HEK293 (cell line): Measurements from ENCODE around the gene SULT1C3.
A peak's percentile ranks its signal among the peaks of the same experiment; 100 is the strongest.

Experiments used
- CTCF ChIA-PET: fragments of 350-600 bp; formaldehyde crosslinking; extraction: SDS; loops from one replicate; lab custom pipeline; 2021; ENCODE audit warnings: antibody characterized with exemption; lab: Yijun Ruan, JAX
- POLR2A ChIA-PET: fragments of 300-600 bp; formaldehyde crosslinking; extraction: SDS; loops from one replicate; lab custom pipeline; 2020; ENCODE audit warnings: antibody characterized with exemption, inconsistent platforms; lab: Yijun Ruan, JAX
- H3K27ac ChIP-seq: fragments of 200-500 bp; sonication (Bioruptor generic); 2 replicates; pipeline ENCODE4 v1.5.1; 2014; ENCODE audit warnings: low read depth, low read length, control low read depth, inconsistent platforms; ENCODE audit errors: extremely low read depth
- H3K36me3 ChIP-seq, 2 experiments: fragments of 200-500 bp in 1 of 2; sonication (Bioruptor generic) in 1 of 2; 1 replicate in 1 of 2; 2 replicates in 1 of 2; pipeline ENCODE4 v1.5.1; 2014 to 2017; ENCODE audit warnings: inconsistent platforms in 2 of 2, low read length in 2 of 2; ENCODE audit not compliant: control insufficient read depth in 2 of 2, insufficient read depth in 1 of 2
- H3K4me1 ChIP-seq: fragments of 200-500 bp; sonication (Bioruptor generic); 2 replicates; pipeline ENCODE4 v1.5.1; 2014; ENCODE audit warnings: mild to moderate bottlenecking, low read length, inconsistent platforms; ENCODE audit not compliant: control insufficient read depth, insufficient read depth
- H3K4me3 ChIP-seq: 2 replicates; pipeline ENCODE4 v1.5.1; 2011; ENCODE audit warnings: low read depth, mild to moderate bottlenecking, control low read depth, low read length, moderate library complexity
- H3K9me3 ChIP-seq: fragments of 200-500 bp; sonication (Bioruptor generic); 2 replicates; pipeline ENCODE4 v1.5.1; 2014; ENCODE audit warnings: low read depth, low read length, inconsistent platforms; ENCODE audit not compliant: control insufficient read depth, insufficient read depth
- BCL11B ChIP-seq: fragments of 450-650 bp; formaldehyde crosslinking; IDR thresholded peaks from 2 replicates; pipeline ENCODE4 v1.5.1; 2016; ENCODE audit warnings: low read depth, missing biosample characterization, missing genetic modification characterization
- ELK4 ChIP-seq: IDR thresholded peaks from 2 replicates; pipeline ENCODE4 v1.6.1; 2011; ENCODE audit warnings: mild to moderate bottlenecking, low read depth, low read length, borderline replicate concordance
- HOXD13 ChIP-seq: sonication (generic); formaldehyde crosslinking; IDR thresholded peaks from 2 replicates; pipeline ENCODE4 v1.8.0; 2022; ENCODE audit warnings: missing genetic modification reagents, borderline replicate concordance
- KLF10 ChIP-seq: fragments of 450-650 bp; IDR thresholded peaks from 2 replicates; pipeline ENCODE4 v1.5.1; 2018; ENCODE audit warnings: missing biosample characterization, mild to moderate bottlenecking, missing genetic modification characterization
- KLF7 ChIP-seq: fragments of 450-650 bp; formaldehyde crosslinking; IDR thresholded peaks from 2 replicates; pipeline ENCODE4 v1.5.1; 2016; ENCODE audit warnings: missing biosample characterization, missing genetic modification characterization, borderline replicate concordance
- SCRT2 ChIP-seq: fragments of 450-650 bp; formaldehyde crosslinking; IDR thresholded peaks from 2 replicates; pipeline ENCODE4 v1.5.1; 2016; ENCODE audit warnings: missing biosample characterization, missing genetic modification characterization
- SETDB1 ChIP-seq: IDR thresholded peaks from one replicate; pipeline ENCODE4 v1.6.1; 2017; ENCODE audit warnings: mild to moderate bottlenecking, low read length, moderate library complexity, mixed read lengths; ENCODE audit not compliant: insufficient read length
- TRIM28 ChIP-seq: IDR thresholded peaks from 2 replicates; pipeline ENCODE4 v1.6.1; 2011; ENCODE audit warnings: low read length, control low read depth, borderline replicate concordance
- YY2 ChIP-seq: fragments of 450-650 bp; formaldehyde crosslinking; IDR thresholded peaks from 2 replicates; pipeline ENCODE4 v1.5.1; 2016; ENCODE audit warnings: missing biosample characterization, missing genetic modification characterization
- ZBTB1 ChIP-seq: fragments of 450-650 bp; formaldehyde crosslinking; IDR thresholded peaks from 2 replicates; pipeline ENCODE4 v1.5.1; 2016; ENCODE audit warnings: missing biosample characterization, missing genetic modification characterization
- ZFP37 ChIP-seq: fragments of 450-650 bp; formaldehyde crosslinking; IDR thresholded peaks from 2 replicates; pipeline ENCODE4 v1.5.1; 2016; ENCODE audit warnings: missing biosample characterization, missing genetic modification characterization
- ZNF121 ChIP-seq: fragments of 450-650 bp; formaldehyde crosslinking; IDR thresholded peaks from 2 replicates; pipeline ENCODE4 v1.5.1; 2016; ENCODE audit warnings: missing biosample characterization, missing genetic modification characterization
- ZNF202 ChIP-seq: fragments of 450-650 bp; formaldehyde crosslinking; IDR thresholded peaks from 2 replicates; pipeline ENCODE4 v1.5.1; 2016; ENCODE audit warnings: missing biosample characterization, missing genetic modification characterization, borderline replicate concordance
- ZNF211 ChIP-seq: fragments of 450-650 bp; formaldehyde crosslinking; IDR thresholded peaks from 2 replicates; pipeline ENCODE4 v1.5.1; 2016; ENCODE audit warnings: low read depth, missing biosample characterization, missing genetic modification characterization
- ZNF302 ChIP-seq: fragments of 450-650 bp; formaldehyde crosslinking; IDR thresholded peaks from 2 replicates; pipeline ENCODE4 v1.5.1; 2016; ENCODE audit warnings: missing biosample characterization, missing genetic modification characterization, low read depth
- ZNF654 ChIP-seq: fragments of 450-650 bp; formaldehyde crosslinking; IDR thresholded peaks from 2 replicates; pipeline ENCODE4 v1.5.1; 2016; ENCODE audit warnings: low read depth, missing biosample characterization, missing genetic modification characterization
- ZNF704 ChIP-seq: fragments of 450-650 bp; formaldehyde crosslinking; IDR thresholded peaks from 2 replicates; pipeline ENCODE4 v1.5.1; 2016; ENCODE audit warnings: missing biosample characterization, missing genetic modification characterization
- ZNF837 ChIP-seq: fragments of 450-650 bp; formaldehyde crosslinking; IDR thresholded peaks from 2 replicates; pipeline ENCODE4 v1.5.1; 2016; ENCODE audit warnings: missing biosample characterization, missing genetic modification characterization
- TF ChIP-seq, protein P1 (sequence below): sonication (generic); formaldehyde crosslinking; IDR thresholded peaks from 2 replicates; pipeline ENCODE4 v1.8.1; 2022; ENCODE audit warnings: mild to moderate bottlenecking, moderate library complexity, missing genetic modification reagents
- TF ChIP-seq, protein P2 (sequence below): fragments of 450-650 bp; formaldehyde crosslinking; IDR thresholded peaks from 2 replicates; pipeline ENCODE4 v1.5.1; 2016; ENCODE audit warnings: missing biosample characterization, missing genetic modification characterization

The SULT1C3 gene

GRCh38 chr2:108235577-108235976 is 4.2 kb upstream of the SULT1C3 start:
- no peaks in the 10 kb centered on the region for H3K4me1 ChIP-seq
- TF ChIP-seq ZFP37 (tag by site-specific recombination) (no peak), ZNF211 (no peak), HOXD13 (CRISPR knock-in tag) (no peak), ZNF121 (no peak), ZNF202 (tag by site-specific recombination) (no peak), ELK4 (no peak), ZNF654 (no peak), YY2 (no peak)
- TF ChIP-seq, protein P1, sequence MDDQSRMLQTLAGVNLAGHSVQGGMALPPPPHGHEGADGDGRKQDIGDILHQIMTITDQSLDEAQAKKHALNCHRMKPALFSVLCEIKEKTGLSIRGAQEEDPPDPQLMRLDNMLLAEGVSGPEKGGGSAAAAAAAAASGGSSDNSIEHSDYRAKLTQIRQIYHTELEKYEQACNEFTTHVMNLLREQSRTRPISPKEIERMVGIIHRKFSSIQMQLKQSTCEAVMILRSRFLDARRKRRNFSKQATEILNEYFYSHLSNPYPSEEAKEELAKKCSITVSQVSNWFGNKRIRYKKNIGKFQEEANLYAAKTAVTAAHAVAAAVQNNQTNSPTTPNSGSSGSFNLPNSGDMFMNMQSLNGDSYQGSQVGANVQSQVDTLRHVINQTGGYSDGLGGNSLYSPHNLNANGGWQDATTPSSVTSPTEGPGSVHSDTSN (CRISPR knock-in tag), result no peak
- no peak overlapping the region for H3K27ac ChIP-seq
- no peaks in the 10 kb centered on the region; the same call in none of the 2 replicates for H3K9me3 ChIP-seq
- H3K36me3 ChIP-seq, result no peaks in the 10 kb centered on the region
- ChIA-PET CTCF (no interaction called here), POLR2A (no interaction called here)
- no peak overlapping the region for H3K4me3 ChIP-seq

- Histone ChIP-seq H3K27ac (no peak overlapping the region), H3K9me3 (no peaks in the 10 kb centered on the region; the same call in none of the 2 replicates), H3K4me1 (no peaks in the 10 kb centered on the region), H3K36me3 (no peaks in the 10 kb centered on the region), H3K4me3 (no peak overlapping the region)
- TF ChIP-seq ZNF302 (tag by site-specific recombination) (no peak), BCL11B (no peak), ZNF837 (tag by site-specific recombination) (no peak), ZBTB1 (tag by site-specific recombination) (no peak), ZNF704 (tag by site-specific recombination) (no peak), SCRT2 (tag by site-specific recombination) (no peak), SETDB1 (peak; percentile 83), HOXD13 (CRISPR knock-in tag) (no peak), KLF7 (no peak), TRIM28 (peak; percentile 35; the same call in 1 of the 2 replicates), KLF10 (tag by site-specific recombination) (no peak)
- TF ChIP-seq, protein P2, sequence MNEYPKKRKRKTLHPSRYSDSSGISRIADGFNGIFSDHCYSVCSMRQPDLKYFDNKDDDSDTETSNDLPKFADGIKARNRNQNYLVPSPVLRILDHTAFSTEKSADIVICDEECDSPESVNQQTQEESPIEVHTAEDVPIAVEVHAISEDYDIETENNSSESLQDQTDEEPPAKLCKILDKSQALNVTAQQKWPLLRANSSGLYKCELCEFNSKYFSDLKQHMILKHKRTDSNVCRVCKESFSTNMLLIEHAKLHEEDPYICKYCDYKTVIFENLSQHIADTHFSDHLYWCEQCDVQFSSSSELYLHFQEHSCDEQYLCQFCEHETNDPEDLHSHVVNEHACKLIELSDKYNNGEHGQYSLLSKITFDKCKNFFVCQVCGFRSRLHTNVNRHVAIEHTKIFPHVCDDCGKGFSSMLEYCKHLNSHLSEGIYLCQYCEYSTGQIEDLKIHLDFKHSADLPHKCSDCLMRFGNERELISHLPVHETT (tag by site-specific recombination), result no peak
- CTCF ChIA-PET, result no interaction called here
- POLR2A ChIA-PET, result no interaction called here
These were observed 3.0 kb upstream of the SULT1C3 start for GRCh38 chr2:108236676-108237335.
